Ramos (cell line): ENCODE data around the gene RUVBL1.

Source experiments
- in situ Hi-C: fragments of 300-500 bp; cut with MboI; formaldehyde crosslinking; loops from one replicate; pipeline ENCODE4 v1.14.3; 2022; ENCODE audit warnings: low sequenced_read_pairs; ENCODE audit not compliant: unreplicated experiment

The RUVBL1 gene

DNA sequence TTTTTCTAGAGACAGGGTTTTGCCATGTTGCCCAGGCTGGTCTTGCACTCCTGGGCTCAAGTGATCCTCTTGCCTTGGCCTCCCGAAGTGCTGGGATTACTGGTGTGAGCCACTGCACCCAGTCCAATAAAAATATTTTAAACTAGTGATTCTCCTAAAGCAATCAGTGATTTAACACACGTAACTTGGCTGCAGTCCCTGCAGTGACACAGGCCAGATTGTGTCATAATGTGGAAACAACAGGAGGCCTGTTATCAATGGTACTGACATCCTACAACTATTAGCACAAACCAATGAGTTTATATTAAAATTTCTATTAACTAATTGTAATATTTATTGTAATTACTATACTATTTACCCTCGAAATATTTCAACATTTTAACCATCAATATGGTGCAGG, 73.0 kb downstream of the RUVBL1 start:
- in situ Hi-C loops: no loop called here

DNA sequence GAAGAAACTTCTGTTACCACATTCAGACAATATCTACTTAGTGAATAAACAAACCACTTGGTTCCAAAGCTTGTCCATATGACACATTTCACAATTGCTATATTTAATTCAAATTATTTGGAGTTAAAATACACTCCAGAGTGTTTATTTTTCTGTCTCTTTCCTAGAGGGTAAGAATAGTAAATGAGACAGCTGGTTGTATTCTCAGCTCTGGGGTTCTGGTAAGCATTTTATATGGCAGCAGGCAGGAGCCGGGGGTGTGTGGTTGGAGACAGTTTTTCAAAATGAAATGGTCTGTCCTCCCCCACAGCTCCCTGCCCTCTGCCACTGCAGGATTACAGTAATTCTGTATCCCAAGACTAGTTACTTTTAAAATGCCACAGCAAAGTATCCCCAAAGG, 82.3 kb downstream of the RUVBL1 start:
- in situ Hi-C loops: no loop called here

DNA sequence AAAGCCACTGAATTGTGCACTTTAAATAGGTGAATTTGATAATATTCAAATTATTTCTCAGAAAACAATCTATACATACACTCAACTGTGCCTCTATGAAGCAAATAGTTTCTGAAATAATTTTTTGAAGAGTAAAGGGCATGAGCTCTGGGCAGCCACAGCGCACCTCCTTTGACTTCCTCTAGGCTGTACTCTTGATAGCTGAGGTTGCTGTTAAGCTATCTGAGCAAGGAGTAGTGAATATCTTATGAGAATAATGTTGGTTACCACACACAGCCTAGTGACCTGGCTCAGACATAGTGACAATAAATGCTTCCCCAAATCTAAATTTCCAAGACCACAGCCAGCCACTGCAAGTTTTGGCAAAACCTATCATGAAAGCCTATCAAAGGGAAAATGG, 83.0 kb downstream of the RUVBL1 start:
- in situ Hi-C loops: no loop called here

DNA sequence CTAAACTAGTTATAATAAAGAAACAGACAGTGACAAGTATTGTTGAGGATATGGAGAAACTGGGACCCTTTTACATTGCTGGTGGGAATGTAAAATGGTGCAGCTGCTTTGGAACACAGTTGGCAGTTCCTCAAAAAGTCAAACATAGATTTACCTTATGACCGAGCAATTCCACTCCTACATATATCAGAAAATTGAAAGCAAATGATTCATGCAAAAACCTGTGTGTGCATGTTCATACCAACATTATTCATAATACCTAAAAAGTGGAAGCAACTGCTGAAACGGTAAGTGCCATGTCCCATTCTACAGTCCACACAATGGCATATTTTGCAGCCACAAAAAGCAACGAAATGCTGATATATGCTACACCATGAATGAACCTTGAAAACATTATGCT, 83.6 kb downstream of the RUVBL1 start:
- in situ Hi-C loops: no loop called here

DNA sequence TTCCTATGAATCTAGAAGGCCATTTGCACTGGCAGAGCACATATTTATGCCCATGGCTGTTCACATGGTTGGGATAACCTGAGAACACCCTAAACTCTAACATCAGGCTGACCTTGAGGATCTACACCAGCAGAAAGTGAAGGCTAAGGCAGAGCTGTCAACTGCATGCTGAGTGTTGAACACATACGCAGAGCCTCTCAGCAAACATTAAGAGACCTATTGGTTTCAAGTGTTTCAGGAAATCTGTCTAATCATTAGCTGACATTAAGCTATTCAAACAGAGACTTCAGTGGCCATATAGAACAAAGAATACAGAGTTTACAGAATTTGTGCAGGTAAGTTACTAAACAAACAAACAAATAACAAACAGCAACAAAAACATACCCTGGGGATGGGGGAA, 87.5 kb downstream of the RUVBL1 start:
- in situ Hi-C loops: no loop called here

DNA sequence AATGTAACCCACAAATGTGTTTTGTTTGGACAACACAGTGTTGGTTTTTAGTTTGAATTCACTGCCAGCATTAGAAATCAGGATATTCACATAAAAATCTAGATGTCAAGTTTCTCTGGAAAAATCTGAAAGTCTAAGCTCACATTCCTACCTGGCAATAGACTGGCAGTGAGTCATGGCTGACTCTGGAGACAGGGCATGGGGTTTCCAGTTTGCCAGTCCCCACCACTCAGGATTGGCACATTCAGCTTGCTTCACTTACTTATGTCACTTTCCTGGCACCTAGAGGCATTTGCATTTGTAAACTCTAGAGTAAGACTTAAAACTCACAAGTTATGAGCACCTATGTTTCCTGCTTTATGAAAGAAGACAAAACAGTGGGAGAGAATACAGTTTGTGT, 90.5 kb downstream of the RUVBL1 start:
- in situ Hi-C loops: no loop called here
